ENCODE data around the gene CD274. TPM values are rescaled to one million over a fixed set of nuclear protein-coding genes. Genes with fewer than 3 reads are reported as not detected.

CD274 gene
- total RNA-seq, 3 donors from 2014 or later (not counting 1 experiment from before 2014, with no cell fraction given): 4.9 to 7.2 (median 6.0) TPM

- Mint-ChIP-seq H3K4me1 (peaks cover 8 to 14% of the 10 kb centered on the region in 2 donors), H3K36me3 (no peaks in the 10 kb centered on the region), H3K9me3 (no peaks in the 10 kb centered on the region), H3K27me3 (ENCODE audit: low read depth in 2 of 2) (peaks cover 10 to 12% of the 10 kb centered on the region in 2 donors), H3K27ac (no peak overlapping the region), H3K4me3 (no peak overlapping the region)
- Histone ChIP-seq H3K4me1 (ENCODE audit: control insufficient read depth, insufficient read depth, low read length) (no peaks in the 10 kb centered on the region), H3K27me3 (ENCODE audit: control insufficient read depth, insufficient read depth, low read length) (no peaks in the 10 kb centered on the region), H3K27ac (ENCODE audit: low read length) (no peak overlapping the region), H3K36me3 (ENCODE audit: control insufficient read depth, insufficient read depth, low read length) (no peaks in the 10 kb centered on the region), H3K9me3 (ENCODE audit: control insufficient read depth, insufficient read depth, low read length) (no peaks in the 10 kb centered on the region), H3K4me3 (ENCODE audit: low read length) (no peak overlapping the region)
- DNase-seq (no peak), ATAC-seq (no peak)
- intact Hi-C loops (cut with micrococcal nuclease): no loop called here
- WGBS (ENCODE audit: insufficient coverage): 64% methylated on average over 2 of the region's 2 CpGs
- no peak for TF ChIP-seq CTCF (IDR thresholded peaks at IDR 0.05)
Measured at GRCh38 chr9:5478206-5478605, 27.9 kb downstream of the CD274 start.

- Histone ChIP-seq H3K4me1 (ENCODE audit: control insufficient read depth, insufficient read depth, low read length) (no peaks in the 10 kb centered on the region), H3K27ac (ENCODE audit: low read length) (no peak overlapping the region), H3K4me3 (ENCODE audit: low read length) (no peak overlapping the region), H3K9me3 (ENCODE audit: control insufficient read depth, insufficient read depth, low read length) (no peaks in the 10 kb centered on the region), H3K27me3 (ENCODE audit: control insufficient read depth, insufficient read depth, low read length) (no peaks in the 10 kb centered on the region), H3K36me3 (ENCODE audit: control insufficient read depth, insufficient read depth, low read length) (no peaks in the 10 kb centered on the region)
- intact Hi-C loops (cut with micrococcal nuclease): no loop called here
- TF ChIP-seq CTCF (IDR thresholded peaks at IDR 0.05): no peak
- Mint-ChIP-seq H3K36me3 (no peaks in the 10 kb centered on the region), H3K27ac (no peak overlapping the region), H3K9me3 (no peaks in the 10 kb centered on the region), H3K4me1 (peaks cover 1 to 6% of the 10 kb centered on the region in 2 donors), H3K4me3 (no peak overlapping the region), H3K27me3 (ENCODE audit: low read depth in 2 of 2) (peaks cover 7 to 10% of the 10 kb centered on the region in 2 donors)
- DNase-seq: no peak
- no peak for ATAC-seq
- no CpG with 5 or more reads among the region's 3 CpGs for WGBS (ENCODE audit: insufficient coverage)
Measured at GRCh38 chr9:5479994-5480694, 29.8 kb downstream of the CD274 start.

- TF ChIP-seq CTCF (IDR thresholded peaks at IDR 0.05): no peak
- intact Hi-C loops (cut with micrococcal nuclease): no loop called here
Measured at GRCh38 chr9:5480919-5481318, 30.6 kb downstream of the CD274 start.

More at GRCh38 chr9:5480919-5481318, 30.6 kb downstream of the CD274 start:
- Histone ChIP-seq H3K4me1 (ENCODE audit: control insufficient read depth, insufficient read depth, low read length) (no peaks in the 10 kb centered on the region), H3K27ac (ENCODE audit: low read length) (no peak overlapping the region), H3K36me3 (ENCODE audit: control insufficient read depth, insufficient read depth, low read length) (no peaks in the 10 kb centered on the region), H3K27me3 (ENCODE audit: control insufficient read depth, insufficient read depth, low read length) (no peaks in the 10 kb centered on the region), H3K9me3 (ENCODE audit: control insufficient read depth, insufficient read depth, low read length) (no peaks in the 10 kb centered on the region), H3K4me3 (ENCODE audit: low read length) (no peak overlapping the region)
- 85% methylated on average over 3 of the region's 4 CpGs for WGBS (ENCODE audit: insufficient coverage)
- Mint-ChIP-seq H3K27ac (no peak overlapping the region), H3K9me3 (no peaks in the 10 kb centered on the region), H3K4me1 (no peaks in the 10 kb centered on the region), H3K27me3 (ENCODE audit: low read depth in 2 of 2) (peaks cover 7 to 10% of the 10 kb centered on the region in 2 donors), H3K36me3 (no peaks in the 10 kb centered on the region), H3K4me3 (no peak overlapping the region)
- ATAC-seq: no peak
- DNase-seq: no peak
